Measurements from ENCODE around the gene OR10H2.

- TF ChIP-seq POLR2A (IDR thresholded peaks at IDR 0.05), result no peak
- no peak for TF ChIP-seq CTCF (IDR thresholded peaks at IDR 0.05)
Observed at GRCh38 chr19:15727724-15728123, at the start of gene OR10H2.
